ENCODE results near the gene GZMM. TPM values are rescaled to one million over a fixed set of nuclear protein-coding genes. Genes with fewer than 3 reads are reported as not detected.

GZMM gene
- total RNA-seq, 4 donors from 2014 or later = 0.78 to 1.9 TPM; not detected in 2

GRCh38 chr19:572140-572742, 28.4 kb downstream of the GZMM start, which contains the start of gene BSG:
Gene BSG, plus strand, starts transcription at chr19:572596. Its CDS starts 39 bp downstream, at chr19:572635.
- intact Hi-C loops (cut with DNase I) = no loop called here
- H3K4me1 ChIP-seq = peaks cover 32 to 42% of the 10 kb centered on the region in 2 donors
- H3K27ac ChIP-seq = peak within 1 kb of the TSS; percentile 72 to 88 (median 76)
- no peaks in the 10 kb centered on the region for H3K36me3 ChIP-seq
- WGBS, 2 donors = 0 to 1% methylated on average over 13 to 30 of the region's 79 CpGs
- peak within 1 kb of the TSS; percentile 81 to 97 (median 91) for H3K4me3 ChIP-seq (replicated peaks in 1 of 3)
- no peak for TF ChIP-seq CTCF (IDR thresholded peaks at IDR 0.05)
- TF ChIP-seq POLR2A (IDR thresholded peaks at IDR 0.05) = peak; percentile 88 to 99
- no peaks in the 10 kb centered on the region for H3K27me3 ChIP-seq
- DNase-seq = peak; percentile 99
- no peaks in the 10 kb centered on the region for H3K9me3 ChIP-seq

- no peaks in the 10 kb centered on the region for H3K9me3 ChIP-seq
- H3K4me3 ChIP-seq (replicated peaks in 1 of 3) = peak overlapping the region; percentile 81 to 97 (median 91)
- no peak for TF ChIP-seq CTCF (IDR thresholded peaks at IDR 0.05)
- TF ChIP-seq POLR2A (IDR thresholded peaks at IDR 0.05) = no peak
- H3K36me3 ChIP-seq = peaks cover 0 to 6% of the 10 kb centered on the region in 2 donors
- DNase-seq = peak; percentile 69 to 73
- WGBS, 2 donors = 1% methylated on average over 29 of the region's 55 CpGs; no CpG with 5 or more reads in 1 of the 2 donors
- peaks cover 32 to 42% of the 10 kb centered on the region in 2 donors for H3K4me1 ChIP-seq
- intact Hi-C loops (cut with DNase I) = no loop called here
- no peaks in the 10 kb centered on the region for H3K27me3 ChIP-seq
- H3K27ac ChIP-seq = peak overlapping the region; percentile 72 to 88 (median 76)
These were observed 29.1 kb downstream of the GZMM start for GRCh38 chr19:572743-573518.

GRCh38 chr19:573519-573825, 29.6 kb downstream of the GZMM start:
- DNase-seq = no peak
- intact Hi-C loops (cut with DNase I) = no loop called here
- Histone ChIP-seq H3K4me1 (peaks cover 32 to 42% of the 10 kb centered on the region in 2 donors), H3K27me3 (no peaks in the 10 kb centered on the region), H3K4me3 (replicated peaks in 1 of 3) (peak overlapping the region; percentile 81 to 97 (median 91)), H3K9me3 (no peaks in the 10 kb centered on the region), H3K27ac (peak overlapping the region in 2 of 3 donors; percentile 72 to 88), H3K36me3 (peaks cover 0 to 9% of the 10 kb centered on the region in 2 donors)
- WGBS, 2 donors = 8 to 9% methylated on average over 10 to 15 of the region's 15 CpGs
- TF ChIP-seq POLR2A (IDR thresholded peaks at IDR 0.05) (no peak), CTCF (IDR thresholded peaks at IDR 0.05) (no peak)

- DNase-seq = peak; percentile 71 to 75
- intact Hi-C loops (cut with DNase I) = no loop called here
- H3K4me1 ChIP-seq = peaks cover 32 to 42% of the 10 kb centered on the region in 2 donors
- peaks cover 0 to 9% of the 10 kb centered on the region in 2 donors for H3K36me3 ChIP-seq
- no peaks in the 10 kb centered on the region for H3K9me3 ChIP-seq
- H3K27me3 ChIP-seq = no peaks in the 10 kb centered on the region
- TF ChIP-seq POLR2A (IDR thresholded peaks at IDR 0.05) (peak in 1 of 2 donors; percentile 6), CTCF (IDR thresholded peaks at IDR 0.05) (no peak)
- H3K27ac ChIP-seq = peak overlapping the region; percentile 3 to 67 (median 57)
- 22% methylated on average over 22 to 31 of the region's 32 CpGs for WGBS, 2 donors
- peak overlapping the region in 1 of 3 donors; percentile 24 for H3K4me3 ChIP-seq (replicated peaks in 1 of 3)
These were observed 31.0 kb downstream of the GZMM start for GRCh38 chr19:574658-575526.

Measured in thyroid gland (tissue), 4 donors.